NOMO-1 treated with dmso at 0.1 percent for 144 hours (cell line): ENCODE results near the gene MORF4L1.
"Not testable (repeated sequence)": the region's sequence is repeated elsewhere in the genome, so short reads cannot be mapped to it uniquely, and the experiment has no call there.

Source experiments
- DNase-seq: peaks from one replicate; lab custom pipeline; 2025; ENCODE audit not compliant: unreplicated experiment; lab: John Stamatoyannopoulos, UW

The MORF4L1 gene

DNA sequence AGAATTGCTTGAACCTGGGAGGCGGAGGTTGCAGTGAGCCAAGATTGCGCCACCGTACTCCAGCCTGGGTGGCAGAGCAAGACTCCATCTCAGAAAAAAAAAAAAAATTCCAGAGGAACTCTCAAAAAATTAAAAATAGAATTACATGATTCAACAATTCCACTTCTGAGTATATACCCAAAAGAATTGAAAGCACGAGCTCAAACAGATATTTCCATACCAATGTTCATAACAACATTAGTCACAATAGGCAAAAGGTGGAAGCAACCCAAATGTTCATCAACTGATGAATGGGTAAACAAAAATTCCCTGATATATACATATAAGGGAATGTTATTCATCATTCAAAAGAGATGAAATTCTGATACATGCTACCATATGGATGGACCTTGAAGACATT is 16.9 kb upstream of the MORF4L1 start:
- DNase-seq = no peak

DNA sequence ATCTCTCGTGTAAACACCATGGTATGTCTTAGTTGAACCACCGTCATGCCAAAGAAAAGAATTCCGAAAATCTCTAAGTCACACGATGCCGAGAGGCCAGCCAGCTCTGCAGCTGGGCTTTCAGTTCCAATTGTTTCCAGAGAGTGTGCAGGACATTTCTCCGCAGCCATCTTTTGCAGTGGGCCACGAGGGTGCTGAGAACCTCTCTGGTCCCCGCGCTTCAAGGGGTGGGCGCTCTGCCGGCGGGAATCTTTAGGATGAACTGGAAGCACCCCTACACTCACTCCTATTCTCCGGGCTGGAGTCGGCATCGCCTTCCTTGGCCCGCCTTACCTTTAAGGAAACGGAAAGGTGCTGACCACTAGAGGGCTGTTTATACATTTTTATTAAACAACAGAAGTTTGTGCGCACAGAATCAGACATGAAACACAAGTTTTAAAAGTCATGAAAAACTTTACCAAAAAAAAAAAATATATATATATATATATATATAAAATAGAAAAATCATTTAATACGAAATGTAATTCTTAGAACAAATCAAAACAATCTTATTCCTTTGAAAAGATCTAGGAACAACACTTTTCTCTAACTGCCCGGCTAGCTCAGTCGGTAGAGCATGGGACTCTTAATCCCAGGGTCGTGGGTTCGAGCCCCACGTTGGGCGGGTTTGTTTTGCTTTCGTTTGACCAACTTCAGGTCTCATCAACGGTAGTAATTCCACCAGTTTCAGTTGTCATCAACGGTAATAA is 12.5 kb upstream of the MORF4L1 start:
- DNase-seq = peak; percentile 65

DNA sequence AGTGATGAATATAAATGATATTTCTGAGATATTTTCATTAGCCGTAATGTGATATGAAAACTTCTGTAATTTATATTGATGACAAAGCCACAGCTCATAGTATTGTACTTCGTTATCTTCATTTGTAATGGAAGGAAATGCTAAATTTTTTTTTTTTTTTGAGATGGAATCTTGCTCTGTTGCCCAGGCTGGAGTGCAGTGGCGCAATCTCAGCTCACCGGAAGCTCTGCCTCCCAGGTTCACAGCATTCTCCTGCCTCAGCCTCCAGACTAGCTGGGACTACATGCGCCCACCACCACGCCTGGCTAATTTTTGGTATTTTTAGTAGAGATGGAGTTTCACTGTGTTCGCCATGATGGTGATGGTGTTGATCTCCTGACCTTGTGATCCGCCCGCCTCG is 7.1 kb upstream of the MORF4L1 start:
- DNase-seq = not testable (repeated sequence)

DNA sequence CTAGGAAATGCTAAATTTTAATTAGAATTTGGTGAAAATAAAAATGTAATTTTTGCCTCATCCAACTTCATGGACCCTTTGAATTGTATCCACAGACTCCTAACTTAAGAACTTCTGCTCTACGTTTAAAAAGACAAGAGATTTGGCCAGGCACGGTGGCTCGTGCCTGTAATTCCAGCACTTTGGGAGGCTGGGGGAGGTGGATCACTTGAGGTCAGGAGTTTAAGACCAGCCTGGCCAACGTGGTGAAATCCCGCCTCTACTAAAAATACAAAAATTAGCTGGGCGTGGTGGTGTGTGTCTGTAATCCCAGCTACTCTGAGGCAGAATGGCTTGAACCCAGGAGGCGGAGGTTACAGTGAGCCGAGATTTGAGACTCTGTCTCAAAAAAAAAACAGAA is 6.7 kb upstream of the MORF4L1 start:
- not testable (repeated sequence) for DNase-seq

DNA sequence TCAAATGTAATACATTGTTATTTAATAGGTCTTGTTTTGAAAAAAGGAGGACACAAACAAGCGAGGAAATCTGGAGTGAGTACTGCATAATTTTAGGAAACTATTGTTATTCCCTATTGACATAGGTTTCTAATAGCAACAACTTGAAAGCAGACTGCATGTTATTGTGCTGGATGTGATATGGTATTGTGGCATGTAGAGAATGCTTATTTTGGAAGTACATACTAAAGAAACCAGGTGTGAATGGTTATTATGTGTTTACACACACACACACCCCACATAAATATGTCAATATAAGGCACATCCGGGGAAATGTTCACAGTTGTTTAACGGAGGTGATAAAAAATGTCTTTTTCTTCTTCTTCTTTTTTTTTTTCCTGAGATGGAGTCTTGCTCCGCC is 5.9 kb upstream of the MORF4L1 start:
- no peak for DNase-seq

DNA sequence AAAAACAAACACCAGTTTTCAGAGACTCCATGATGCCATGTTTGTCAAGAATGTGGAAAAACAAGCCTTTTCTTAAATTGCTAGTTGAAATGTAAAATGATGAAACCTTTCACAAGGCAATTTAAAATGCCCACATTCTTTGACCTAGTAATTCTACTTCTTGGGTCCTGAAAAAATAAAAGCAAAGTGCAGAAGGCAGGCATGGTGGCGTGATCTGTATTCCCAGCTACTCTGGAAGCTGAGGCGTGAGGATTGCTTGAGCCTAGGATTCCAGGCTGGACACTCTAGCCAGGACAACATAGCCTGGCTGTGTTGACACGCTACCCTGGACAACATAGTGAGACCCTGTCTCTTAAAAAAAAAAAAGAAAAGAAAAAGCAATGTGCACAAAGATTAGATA is 4.3 kb upstream of the MORF4L1 start:
- DNase-seq = no peak

DNA sequence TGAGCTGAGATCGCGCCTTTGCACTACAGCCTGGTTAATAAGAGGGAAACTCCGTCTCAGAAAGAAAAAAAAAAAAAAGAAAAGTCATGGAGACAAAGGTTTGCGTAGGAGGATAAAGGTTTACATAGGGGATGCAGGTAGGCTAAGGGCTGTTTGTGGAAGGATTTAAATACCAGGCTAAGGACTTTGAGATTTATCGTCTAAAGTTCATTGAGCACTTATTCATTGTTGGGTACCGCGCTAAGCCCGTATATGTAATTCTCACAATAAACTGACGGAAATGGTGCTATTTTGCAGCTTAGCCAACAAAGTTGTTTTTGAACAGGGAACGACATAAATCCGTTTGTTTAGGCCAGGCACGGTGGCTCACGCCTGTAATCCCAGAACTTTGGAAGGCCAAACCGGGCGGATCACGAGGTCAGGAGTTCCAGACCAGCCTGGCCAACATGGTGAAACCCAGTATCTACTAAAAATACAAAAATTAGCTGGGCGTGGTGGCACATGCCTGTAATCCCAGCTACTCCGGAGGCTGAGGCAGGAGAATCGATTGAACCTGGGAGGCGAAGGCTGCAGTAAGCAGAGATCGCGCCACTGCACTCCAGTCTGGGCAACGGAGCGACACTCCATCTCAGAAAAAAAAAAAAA is 1.1 kb upstream of the MORF4L1 start:
- not testable (repeated sequence) for DNase-seq

DNA sequence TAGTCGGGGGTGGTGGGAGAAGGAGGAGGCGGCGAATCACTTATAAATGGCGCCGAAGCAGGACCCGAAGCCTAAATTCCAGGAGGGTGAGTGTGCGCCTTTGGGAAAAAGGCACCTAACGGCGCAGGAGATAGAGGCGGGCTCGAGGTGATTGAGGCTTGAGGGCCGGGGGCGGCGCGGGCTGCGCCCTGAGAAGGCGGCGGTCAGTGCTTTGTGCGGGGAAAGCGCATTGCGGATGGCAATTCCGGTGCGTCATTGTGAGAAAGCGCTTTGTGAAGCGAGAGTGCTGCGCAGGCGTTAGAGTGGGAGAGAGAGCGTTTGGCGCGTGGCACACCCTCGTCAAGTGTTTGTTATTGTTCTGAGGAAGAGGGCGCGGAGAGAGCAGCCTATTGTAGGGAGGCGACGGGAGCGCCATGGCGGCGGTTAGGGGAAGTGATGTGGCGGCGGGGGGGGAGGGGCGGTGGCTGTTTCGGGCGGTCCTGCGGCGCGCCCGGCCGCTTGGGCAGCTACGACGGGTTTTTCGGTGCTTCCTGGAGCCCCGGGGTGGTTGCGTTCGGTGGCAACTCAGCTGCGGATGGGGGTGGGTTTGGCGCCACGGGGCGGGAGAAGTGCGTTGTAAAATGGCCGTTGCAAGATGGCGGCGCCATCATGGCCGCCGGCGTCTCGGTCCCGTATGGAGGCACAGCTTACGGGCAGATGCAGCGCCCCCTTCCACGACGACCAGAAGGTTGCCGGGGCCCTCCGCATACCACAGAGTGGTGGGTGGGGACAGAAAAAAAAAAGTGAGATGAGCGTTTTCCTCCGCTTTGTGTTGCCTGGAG is 492 bp downstream of the MORF4L1 start:
- DNase-seq = peak; percentile 76

DNA sequence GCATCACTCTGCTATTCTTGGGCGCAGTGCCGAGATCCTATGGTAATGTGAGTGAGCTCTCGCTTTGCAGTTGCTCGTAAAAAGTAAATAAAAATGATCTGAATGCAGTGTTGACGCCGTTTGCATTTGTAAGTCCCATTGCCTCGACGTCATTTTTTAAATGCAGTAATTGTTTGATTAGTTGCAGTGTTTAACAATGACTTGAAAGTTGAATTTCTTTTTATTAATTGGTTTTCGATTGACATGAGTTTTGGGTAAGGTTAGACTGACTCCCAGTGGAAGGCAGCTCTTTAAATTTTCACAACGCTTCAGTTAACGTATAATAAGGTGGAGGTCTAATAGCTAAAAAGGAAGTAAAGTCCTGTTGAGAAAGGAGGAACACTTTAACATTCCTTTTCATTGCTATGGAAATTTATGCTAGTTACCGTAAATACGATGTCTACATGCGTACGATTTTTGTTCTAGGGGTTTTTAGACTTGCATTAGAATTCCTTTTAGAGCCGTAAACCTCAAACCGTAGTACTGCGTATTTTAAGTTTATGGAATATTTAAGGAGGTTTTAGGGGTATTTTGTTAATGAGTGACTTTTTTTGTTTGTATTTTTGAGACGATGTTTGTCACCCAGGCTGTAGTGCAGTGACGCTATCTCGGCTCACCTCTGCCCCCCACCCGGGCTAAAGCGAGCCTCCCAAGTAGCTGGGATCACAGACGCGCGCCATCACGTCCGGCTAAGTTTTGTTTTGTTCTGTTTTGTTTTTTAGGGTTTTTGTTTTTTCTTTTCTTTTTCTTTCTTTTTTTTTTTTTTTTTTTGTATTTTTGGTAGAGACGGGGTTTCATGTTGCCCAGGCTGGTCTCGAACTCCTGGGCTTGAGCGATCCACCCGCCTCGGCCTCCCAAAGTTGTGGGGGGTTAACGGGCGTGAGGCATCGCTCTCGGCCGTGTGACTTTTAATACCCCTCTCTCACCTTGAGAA is 1.4 kb downstream of the MORF4L1 start:
- no peak for DNase-seq

DNA sequence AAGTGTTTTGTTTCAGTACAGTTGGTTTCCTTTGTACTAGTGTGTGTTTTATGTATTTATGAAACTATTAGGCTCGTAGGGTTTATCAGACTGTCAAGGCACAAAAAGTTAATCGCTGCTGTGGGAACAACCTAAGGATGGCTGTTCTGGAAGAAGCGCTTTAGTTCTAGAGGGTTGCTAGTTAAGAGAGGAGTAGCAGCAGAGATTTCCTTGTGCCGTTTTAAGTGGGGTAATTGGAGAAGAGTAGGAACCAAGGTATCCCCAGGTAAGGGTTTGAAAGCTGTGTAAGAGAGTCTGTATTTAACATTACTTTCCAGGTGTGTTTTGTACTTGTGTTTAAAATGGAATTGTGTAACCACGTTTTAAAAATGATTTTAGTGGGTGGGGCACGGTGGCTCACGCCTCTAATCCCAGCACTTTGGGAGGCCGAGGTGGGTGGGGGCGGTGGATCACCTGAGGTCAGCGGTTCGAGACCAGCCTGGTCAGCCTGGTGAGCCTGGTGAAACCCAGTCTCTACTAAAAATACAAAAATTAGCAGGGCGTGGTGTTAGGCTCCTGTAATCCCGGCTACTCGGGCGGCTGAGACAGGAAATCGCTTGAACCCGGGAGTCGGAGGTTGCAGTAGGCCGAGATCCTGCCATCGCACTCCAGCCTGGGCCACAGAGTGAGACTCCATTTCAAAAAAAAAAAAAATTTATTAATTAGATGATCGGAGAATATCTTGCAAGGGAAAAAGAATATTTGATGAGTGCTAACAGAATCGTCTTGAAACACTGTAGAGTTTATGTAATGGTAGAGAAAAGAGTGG is 2.6 kb downstream of the MORF4L1 start:
- no peak for DNase-seq

DNA sequence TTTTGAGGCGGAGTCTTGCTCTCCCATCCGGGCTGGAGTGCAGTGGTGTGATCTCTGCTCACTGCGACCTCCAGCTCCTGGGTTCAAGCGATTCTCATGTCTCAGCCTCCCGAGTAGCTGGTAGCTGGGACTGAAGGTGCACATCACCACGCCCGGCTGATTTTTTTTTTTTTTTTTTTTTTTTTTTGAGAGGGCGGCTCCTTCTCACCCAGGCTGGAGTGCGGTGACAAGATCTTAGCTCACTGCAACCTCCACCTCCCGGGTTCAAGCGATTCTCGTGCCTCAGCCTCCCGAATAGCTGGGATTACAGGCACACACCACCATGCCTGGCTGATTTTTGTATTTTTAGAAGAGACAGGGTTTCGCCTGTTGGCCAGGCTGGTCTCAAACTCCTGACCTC is 4.3 kb downstream of the MORF4L1 start:
- DNase-seq = not testable (repeated sequence)

DNA sequence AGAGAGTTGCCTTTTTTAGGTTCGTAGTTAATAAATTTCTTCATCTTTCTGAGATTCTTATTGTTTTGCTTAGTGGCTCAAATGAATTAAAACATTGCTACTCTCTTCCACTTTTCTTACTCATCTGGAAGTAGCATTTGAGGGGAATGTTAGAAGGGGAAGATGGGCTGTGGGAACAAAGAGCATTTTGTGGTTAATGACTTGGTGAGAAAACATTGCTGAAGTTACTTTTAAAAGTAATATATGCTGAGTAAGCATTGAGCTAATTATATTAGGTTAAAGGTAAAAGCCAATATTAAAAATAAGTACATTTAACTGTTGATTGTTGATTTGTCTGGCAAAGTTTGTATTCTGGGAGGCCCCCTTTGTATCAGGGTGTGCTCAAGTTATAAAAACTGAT is 5.7 kb downstream of the MORF4L1 start:
- no peak for DNase-seq

DNA sequence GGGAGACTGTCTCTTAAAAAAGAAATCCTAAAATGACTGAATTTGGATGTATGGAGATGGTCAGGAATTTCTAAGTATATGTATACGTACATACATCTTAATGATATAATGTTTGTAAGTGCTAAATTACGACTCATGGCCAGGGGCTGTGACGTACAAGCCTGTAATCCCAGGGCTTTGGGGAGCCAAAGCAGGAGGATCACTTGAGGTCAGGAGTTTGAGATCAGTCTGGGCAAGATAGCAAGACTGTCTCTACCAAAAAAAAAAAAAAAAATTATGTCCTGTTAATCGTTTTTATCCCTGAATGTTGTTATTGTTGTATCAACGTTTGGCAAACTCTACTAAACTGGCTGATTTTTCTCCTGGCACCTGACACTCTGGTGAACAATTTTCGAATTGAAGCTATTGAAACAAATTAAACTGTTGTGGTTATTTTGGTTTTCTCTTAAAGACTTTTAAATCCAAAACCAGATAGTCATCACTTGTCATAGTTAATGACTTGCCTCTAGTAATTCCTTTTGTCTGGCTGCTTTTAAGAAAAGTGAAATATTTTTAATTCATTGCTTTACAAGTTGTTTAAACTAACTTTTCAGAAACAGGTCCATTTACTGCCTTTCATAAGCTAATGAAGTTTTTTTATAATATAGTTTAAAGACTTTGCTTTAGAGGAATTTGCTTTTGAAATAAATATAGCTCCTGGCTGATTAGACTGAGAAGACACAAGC is 7.0 kb downstream of the MORF4L1 start:
- DNase-seq = no peak

DNA sequence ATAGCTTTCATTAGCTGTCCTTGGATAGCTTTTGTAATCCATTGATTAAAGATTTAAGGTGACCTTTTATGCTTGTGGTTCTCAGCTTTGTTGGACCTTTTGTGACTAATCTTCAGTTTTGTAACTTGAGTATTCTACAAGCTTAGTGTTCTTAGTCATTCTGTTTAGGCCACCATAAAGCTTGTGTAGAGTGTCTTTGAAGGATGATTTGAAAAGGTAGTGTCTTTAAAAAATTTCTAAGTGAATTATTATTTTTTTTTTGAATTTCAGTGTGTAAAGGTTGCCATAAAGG is 7.5 kb downstream of the MORF4L1 start:
- no peak for DNase-seq

DNA sequence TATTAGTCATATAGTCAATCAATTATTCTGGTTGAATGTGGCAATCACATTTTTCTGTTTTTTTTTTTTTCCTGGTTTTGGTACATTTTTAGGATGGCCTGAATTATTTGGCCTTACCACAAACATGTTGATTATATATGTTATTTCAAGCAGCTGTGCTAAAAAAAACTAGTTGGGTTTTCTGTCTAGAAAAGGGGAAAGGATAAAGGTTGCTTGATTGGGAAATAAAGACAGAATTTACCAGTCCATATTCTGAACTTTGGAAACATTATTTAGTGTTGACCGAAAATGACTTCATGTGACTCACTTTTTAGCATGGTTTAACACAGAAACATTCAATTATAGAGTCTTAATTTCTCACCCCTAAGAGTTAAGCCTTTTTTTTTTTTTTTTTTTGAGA is 8.1 kb downstream of the MORF4L1 start:
- no peak for DNase-seq

DNA sequence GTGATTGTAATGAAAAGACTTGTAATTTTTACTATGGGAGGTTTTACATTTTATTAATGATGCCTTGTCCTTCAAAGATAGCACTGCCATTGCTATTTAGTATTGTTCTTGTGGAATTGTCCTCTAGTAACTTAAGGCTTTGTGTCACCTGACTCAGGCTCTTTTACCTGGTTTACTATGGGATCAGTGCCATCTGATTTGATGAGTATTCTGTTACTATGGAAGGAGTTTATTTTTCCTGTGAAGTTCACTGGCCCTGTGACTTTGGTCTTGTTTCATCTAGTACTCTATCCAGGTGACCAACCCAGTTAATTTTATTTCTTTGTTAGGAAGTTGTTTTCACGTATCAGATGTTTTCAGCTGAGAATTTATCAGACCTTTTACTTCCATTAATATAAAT is 9.0 kb downstream of the MORF4L1 start:
- no peak for DNase-seq

DNA sequence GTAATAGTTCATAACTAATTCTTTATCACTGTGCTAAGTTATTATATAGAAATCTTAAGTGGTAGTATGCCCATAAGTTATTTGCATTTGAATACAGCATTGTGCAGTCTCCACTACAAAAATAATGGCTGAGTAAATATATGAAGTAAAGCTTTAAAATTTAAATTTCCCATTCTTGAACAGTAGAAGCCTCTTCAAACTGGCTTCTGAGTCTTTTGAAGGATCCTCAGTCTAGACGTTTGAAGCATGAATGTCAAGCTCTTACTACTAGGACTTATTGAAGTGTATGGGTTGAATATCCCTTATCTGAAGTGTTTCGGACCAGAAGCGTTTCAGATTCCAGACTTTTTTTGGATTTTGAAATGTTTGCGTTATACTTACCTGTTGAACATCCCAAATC is 16.3 kb downstream of the MORF4L1 start:
- DNase-seq = no peak

DNA sequence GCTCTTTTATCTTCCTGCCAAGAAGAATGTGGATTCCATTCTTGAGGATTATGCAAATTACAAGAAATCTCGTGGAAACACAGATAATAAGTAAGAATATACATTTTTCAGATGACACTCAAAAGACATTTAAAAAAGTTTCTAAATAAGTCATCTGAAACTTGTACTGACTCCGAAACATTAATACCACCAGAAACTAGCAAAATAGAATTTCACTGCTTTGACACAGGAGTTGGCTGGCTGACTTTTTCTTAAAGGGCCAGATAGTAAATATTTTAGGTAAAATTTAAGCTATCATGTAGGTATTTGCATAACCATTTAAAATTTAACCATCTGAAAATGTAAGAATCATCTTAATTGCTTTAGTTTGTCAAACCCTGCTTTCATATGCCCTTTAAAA is 20.8 kb downstream of the MORF4L1 start:
- DNase-seq = no peak

DNA sequence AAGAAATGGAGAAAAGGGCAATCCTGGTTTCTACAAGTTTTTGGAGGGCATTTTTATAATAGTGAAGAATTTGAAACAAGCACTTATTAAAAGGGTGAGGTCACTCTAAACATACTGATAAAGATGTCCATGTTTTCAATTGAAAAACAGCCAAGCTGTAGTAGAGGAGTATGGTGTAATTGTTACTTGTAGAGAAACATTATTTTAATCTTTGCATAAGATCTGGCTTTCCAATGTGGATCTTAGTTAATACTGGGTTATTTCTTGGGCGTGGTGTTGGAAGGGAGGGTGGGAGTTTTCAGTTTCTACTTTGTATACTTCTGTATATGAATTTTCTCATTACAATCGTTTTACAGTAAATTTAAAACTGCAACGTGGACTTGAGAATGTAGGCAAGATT is 22.8 kb downstream of the MORF4L1 start:
- no peak for DNase-seq

DNA sequence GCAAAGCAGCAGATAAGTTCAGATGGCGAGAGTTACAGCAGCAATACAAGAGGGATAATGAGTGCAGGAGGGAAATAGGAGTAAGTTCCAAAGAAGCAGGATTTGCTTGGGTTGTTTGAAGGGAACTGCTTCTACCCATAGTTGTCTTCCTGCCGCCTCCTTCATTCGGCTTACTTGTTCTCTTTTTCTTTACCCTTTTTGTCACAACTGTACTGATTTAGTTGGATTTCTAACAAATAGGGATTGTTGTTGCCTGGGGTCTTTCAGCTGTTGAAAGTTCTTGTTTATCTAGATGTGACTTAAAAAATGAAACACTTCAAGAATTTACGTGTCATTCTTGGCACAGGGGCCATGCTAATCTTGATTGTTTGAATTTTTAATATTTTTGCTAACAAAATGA is 25.9 kb downstream of the MORF4L1 start:
- no peak for DNase-seq
